ENCODE measurements around the gene ALOX12.
"Not testable (repeated sequence)": the region's sequence is repeated elsewhere in the genome, so short reads cannot be mapped to it uniquely, and the experiment has no call there.

The ALOX12 gene

GRCh38 chr17:6995500-6996255 is at the start of gene ALOX12:
ALOX12 (plus strand) TSS chr17:6996049; CDS start chr17:6996118, 69 bp downstream.
- no peak for DNase-seq (ENCODE audit: low spot score)

GRCh38 chr17:6947745-6948144 is 48.1 kb upstream of the ALOX12 start:
- no peak for DNase-seq (ENCODE audit: low spot score)

- no peak for DNase-seq (ENCODE audit: low spot score)
These were observed 47.3 kb upstream of the ALOX12 start for GRCh38 chr17:6948562-6948961.

GRCh38 chr17:6948976-6949375 is 46.9 kb upstream of the ALOX12 start:
- DNase-seq (ENCODE audit: low spot score), result no peak

- not testable (repeated sequence) for DNase-seq (ENCODE audit: low spot score)
These were observed 44.9 kb upstream of the ALOX12 start for GRCh38 chr17:6950938-6951337.

- DNase-seq (ENCODE audit: low spot score), result no peak
These were observed 42.2 kb upstream of the ALOX12 start for GRCh38 chr17:6953689-6954088.

GRCh38 chr17:6959700-6960099 is 36.1 kb upstream of the ALOX12 start:
- DNase-seq (ENCODE audit: low spot score), result no peak

GRCh38 chr17:6969323-6969726 is 26.5 kb upstream of the ALOX12 start:
- DNase-seq (ENCODE audit: low spot score), result no peak

GRCh38 chr17:6970992-6971391 is 24.9 kb upstream of the ALOX12 start:
- no peak for DNase-seq (ENCODE audit: low spot score)

- DNase-seq (ENCODE audit: low spot score), result not testable (repeated sequence)
These were observed 16.4 kb upstream of the ALOX12 start for GRCh38 chr17:6979440-6979839.

GRCh38 chr17:6981426-6981825 is 14.4 kb upstream of the ALOX12 start:
- DNase-seq (ENCODE audit: low spot score), result no peak

- DNase-seq (ENCODE audit: low spot score), result no peak
These were observed 10.6 kb upstream of the ALOX12 start for GRCh38 chr17:6985266-6985665.

- no peak for DNase-seq (ENCODE audit: low spot score)
These were observed 9.2 kb upstream of the ALOX12 start for GRCh38 chr17:6986676-6987075.

GRCh38 chr17:6989779-6990178 is 6.1 kb upstream of the ALOX12 start:
- no peak for DNase-seq (ENCODE audit: low spot score)

- not testable (repeated sequence) for DNase-seq (ENCODE audit: low spot score)
These were observed 2.2 kb upstream of the ALOX12 start for GRCh38 chr17:6993613-6994056.

- DNase-seq (ENCODE audit: low spot score), result no peak
These were observed 1.7 kb upstream of the ALOX12 start for GRCh38 chr17:6994118-6994598.

- no peak for DNase-seq (ENCODE audit: low spot score)
These were observed 1.1 kb upstream of the ALOX12 start for GRCh38 chr17:6994666-6995256.

GRCh38 chr17:6996256-6997011 is 585 bp downstream of the ALOX12 start:
- no peak for DNase-seq (ENCODE audit: low spot score)

GRCh38 chr17:6997171-6997570 is 1.3 kb downstream of the ALOX12 start:
- DNase-seq (ENCODE audit: low spot score), result no peak

GRCh38 chr17:6998855-6999508 is 3.1 kb downstream of the ALOX12 start:
- DNase-seq (ENCODE audit: low spot score), result no peak

GRCh38 chr17:7001318-7001961 is 5.6 kb downstream of the ALOX12 start:
- DNase-seq (ENCODE audit: low spot score), result no peak

Data from putamen (tissue), 1 donor.